GM19035 (cell line): ENCODE results near the gene CYP17A1.
"Not testable (repeated sequence)": the region's sequence is repeated elsewhere in the genome, so short reads cannot be mapped to it uniquely, and the experiment has no call there.

Source experiments
- ATAC-seq: cut with Tn5 transposase; IDR thresholded peaks from one replicate; pipeline ENCODE4 v1.9.1; 2021; ENCODE audit not compliant: unreplicated experiment

The CYP17A1 gene

GRCh38 chr10:102838276-102838927, 1.2 kb upstream of the CYP17A1 start:
- not testable (repeated sequence) for ATAC-seq

GRCh38 chr10:102835007-102835482, 2.2 kb downstream of the CYP17A1 start:
- ATAC-seq, result peak; percentile 55

GRCh38 chr10:102834143-102834542, 3.1 kb downstream of the CYP17A1 start:
- ATAC-seq, result no peak

- no peak for ATAC-seq
Observed at GRCh38 chr10:102832987-102833386, 4.2 kb downstream of the CYP17A1 start.

GRCh38 chr10:102832248-102832647, 5.0 kb downstream of the CYP17A1 start:
- ATAC-seq, result no peak

- ATAC-seq, result no peak
Observed at GRCh38 chr10:102831322-102832071, 5.7 kb downstream of the CYP17A1 start.

- ATAC-seq, result no peak
Observed at GRCh38 chr10:102827597-102827975, 9.6 kb downstream of the CYP17A1 start.

GRCh38 chr10:102826148-102826796, 10.9 kb downstream of the CYP17A1 start:
- no peak for ATAC-seq

- no peak for ATAC-seq
Observed at GRCh38 chr10:102824664-102825063, 12.5 kb downstream of the CYP17A1 start.

GRCh38 chr10:102822222-102822621, 15.0 kb downstream of the CYP17A1 start:
- ATAC-seq, result no peak

- ATAC-seq, result not testable (repeated sequence)
Observed at GRCh38 chr10:102820008-102820407, 17.2 kb downstream of the CYP17A1 start.

- no peak for ATAC-seq
Observed at GRCh38 chr10:102819054-102819453, 18.2 kb downstream of the CYP17A1 start.

GRCh38 chr10:102817175-102817574, 20.0 kb downstream of the CYP17A1 start:
- ATAC-seq, result no peak

GRCh38 chr10:102815790-102816549, 21.2 kb downstream of the CYP17A1 start:
- no peak for ATAC-seq

GRCh38 chr10:102814873-102815661, 22.1 kb downstream of the CYP17A1 start:
- ATAC-seq, result no peak

- no peak for ATAC-seq
Observed at GRCh38 chr10:102814453-102814871, 22.8 kb downstream of the CYP17A1 start.

GRCh38 chr10:102813734-102814452, 23.3 kb downstream of the CYP17A1 start:
- ATAC-seq, result no peak

- no peak for ATAC-seq
Observed at GRCh38 chr10:102813017-102813541, 24.1 kb downstream of the CYP17A1 start.

GRCh38 chr10:102812231-102812876, 24.9 kb downstream of the CYP17A1 start:
- ATAC-seq, result no peak
